Amniotic epithelial cell (primary cell): ENCODE results near the gene U2AF2.

Source experiments
- DNase-seq: peaks from one replicate; pipeline ENCODE4 v3.0.0-alpha.2; 2010; ENCODE audit warnings: low read depth

Gene U2AF2

GRCh38 chr19:55658846-55659459 is 4.1 kb downstream of the U2AF2 start:
- DNase-seq = no peak

- DNase-seq = no peak
Measured at GRCh38 chr19:55659822-55660221, 5.0 kb downstream of the U2AF2 start.

- no peak for DNase-seq
Measured at GRCh38 chr19:55660404-55660803, 5.6 kb downstream of the U2AF2 start.

- DNase-seq = no peak
Measured at GRCh38 chr19:55660991-55661390, 6.2 kb downstream of the U2AF2 start.

- no peak for DNase-seq
Measured at GRCh38 chr19:55661826-55662225, 7.0 kb downstream of the U2AF2 start.

GRCh38 chr19:55663846-55664536 is 9.2 kb downstream of the U2AF2 start:
- DNase-seq = no peak

- no peak for DNase-seq
Measured at GRCh38 chr19:55666343-55667005, 11.6 kb downstream of the U2AF2 start.

- no peak for DNase-seq
Measured at GRCh38 chr19:55667006-55667381, 12.2 kb downstream of the U2AF2 start.

- DNase-seq = no peak
Measured at GRCh38 chr19:55667511-55667910, 12.7 kb downstream of the U2AF2 start.

GRCh38 chr19:55667958-55668357 is 13.1 kb downstream of the U2AF2 start:
- DNase-seq = no peak

- no peak for DNase-seq
Measured at GRCh38 chr19:55668603-55669348, 13.9 kb downstream of the U2AF2 start.

- no peak for DNase-seq
Measured at GRCh38 chr19:55669418-55670279, 14.8 kb downstream of the U2AF2 start.

- DNase-seq = no peak
Measured at GRCh38 chr19:55670280-55671053, 15.6 kb downstream of the U2AF2 start.

- DNase-seq = no peak
Measured at GRCh38 chr19:55671054-55671378, 16.2 kb downstream of the U2AF2 start.

GRCh38 chr19:55672418-55672817 is 17.6 kb downstream of the U2AF2 start:
- peak; percentile 75 for DNase-seq

GRCh38 chr19:55673465-55673864 is 18.6 kb downstream of the U2AF2 start:
- no peak for DNase-seq

- DNase-seq = no peak
Measured at GRCh38 chr19:55673889-55674288, 19.1 kb downstream of the U2AF2 start.

GRCh38 chr19:55674459-55674840 is 19.6 kb downstream of the U2AF2 start:
- DNase-seq = no peak

GRCh38 chr19:55674841-55675660 is 20.2 kb downstream of the U2AF2 start, which contains the start of gene EPN1:
Gene EPN1 (plus strand): TSS chr19:55675226. CDS start chr19:55678628, 3,402 bp downstream.
- DNase-seq = peak; percentile 94
